ENCODE data around the gene ARHGAP15.

Gene ARHGAP15

GRCh38 chr2:143401861-143402260 is 272.6 kb downstream of the ARHGAP15 start:
- no peak for DNase-seq (ENCODE audit: low spot score)

GRCh38 chr2:143402451-143402850 is 273.2 kb downstream of the ARHGAP15 start:
- no peak for DNase-seq (ENCODE audit: low spot score)

DNA sequence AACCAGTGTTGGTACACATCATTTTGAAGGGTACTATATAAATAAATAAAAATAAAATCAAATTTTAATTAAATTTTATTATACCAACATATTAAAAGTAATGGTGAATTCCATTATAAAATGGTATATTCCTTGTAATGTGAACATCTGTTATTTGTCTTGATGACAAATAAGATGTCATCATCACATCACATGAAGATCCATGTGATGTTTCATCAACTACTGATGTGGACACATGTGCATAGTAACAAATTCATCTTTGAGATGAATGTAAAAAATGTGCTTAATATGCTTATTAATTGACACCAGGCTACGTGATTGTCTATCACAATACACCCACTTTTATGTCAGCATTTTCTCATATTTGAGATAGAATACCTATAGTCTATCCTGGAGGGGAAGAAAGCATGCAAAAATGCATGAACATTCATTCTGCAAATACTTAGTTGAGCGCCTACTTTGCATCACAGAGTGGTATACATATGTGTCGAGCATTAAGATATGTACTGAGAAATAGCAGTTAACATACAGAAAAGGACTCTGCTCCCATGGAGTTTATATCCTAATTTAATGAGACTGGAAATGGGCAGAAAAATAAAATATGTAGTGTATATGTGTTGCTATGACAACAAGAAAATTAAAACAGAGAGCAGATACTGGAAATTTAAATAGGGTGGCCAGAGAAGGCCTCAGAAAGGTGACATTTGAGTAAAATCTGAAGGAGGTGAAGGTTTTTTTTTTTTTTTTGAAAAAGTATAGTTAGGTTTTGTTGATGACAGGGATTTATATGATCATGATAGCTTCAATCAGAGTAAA is 281.1 kb downstream of the ARHGAP15 start:
- DNase-seq (ENCODE audit: low spot score): no peak

GRCh38 chr2:143415571-143415970 is 286.4 kb downstream of the ARHGAP15 start:
- no peak for DNase-seq (ENCODE audit: low spot score)

- DNase-seq (ENCODE audit: low spot score): no peak
These were observed 288.2 kb downstream of the ARHGAP15 start for GRCh38 chr2:143417428-143417827.

DNA sequence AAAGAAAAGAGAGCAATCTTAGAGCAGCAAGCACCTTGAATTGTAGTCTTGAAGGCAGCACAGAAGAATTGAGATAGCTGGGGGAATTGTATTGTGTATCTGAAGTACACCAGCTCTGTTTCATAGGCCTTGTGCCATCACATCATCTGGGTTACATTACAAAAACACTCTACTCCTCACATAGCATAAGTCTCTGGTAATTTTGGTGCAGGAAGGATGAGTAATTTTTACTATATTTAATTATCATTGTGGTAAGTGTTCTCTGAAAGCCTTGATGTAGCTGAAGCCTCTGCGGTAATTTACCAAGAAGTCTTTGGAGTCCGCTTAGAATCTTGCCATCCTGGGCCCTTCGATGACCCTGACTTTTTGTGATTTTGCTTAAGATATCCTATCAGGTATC is 291.1 kb downstream of the ARHGAP15 start:
- peak; percentile 43 for DNase-seq (ENCODE audit: low spot score)

DNA sequence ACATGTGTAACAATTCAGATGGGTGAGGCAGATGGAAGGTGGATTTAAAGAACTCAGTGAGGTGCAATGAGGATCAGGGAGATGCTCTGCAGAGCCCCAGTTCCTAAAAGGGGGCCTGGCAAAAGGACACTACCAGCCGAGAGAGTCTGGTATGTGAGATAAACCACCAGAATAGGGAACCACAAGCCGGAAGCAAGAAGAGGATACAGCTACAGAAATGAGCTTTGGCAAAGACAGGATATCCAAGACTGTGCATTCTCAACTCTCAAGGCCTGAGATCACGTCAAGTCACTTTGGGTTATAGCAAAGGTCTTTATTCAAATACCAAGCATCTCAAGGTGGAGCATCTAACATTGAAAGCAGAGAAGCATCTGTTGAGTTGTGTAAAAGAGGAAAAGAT is 293.5 kb downstream of the ARHGAP15 start:
- DNase-seq (ENCODE audit: low spot score): peak; percentile 9

GRCh38 chr2:143425896-143426295 is 296.7 kb downstream of the ARHGAP15 start:
- DNase-seq (ENCODE audit: low spot score): no peak

- DNase-seq (ENCODE audit: low spot score): no peak
These were observed 297.1 kb downstream of the ARHGAP15 start for GRCh38 chr2:143426296-143426695.

GRCh38 chr2:143428700-143429099 is 299.5 kb downstream of the ARHGAP15 start:
- peak; percentile 60 for DNase-seq (ENCODE audit: low spot score)

- DNase-seq (ENCODE audit: low spot score): no peak
These were observed 300.9 kb downstream of the ARHGAP15 start for GRCh38 chr2:143429932-143430679.

DNA sequence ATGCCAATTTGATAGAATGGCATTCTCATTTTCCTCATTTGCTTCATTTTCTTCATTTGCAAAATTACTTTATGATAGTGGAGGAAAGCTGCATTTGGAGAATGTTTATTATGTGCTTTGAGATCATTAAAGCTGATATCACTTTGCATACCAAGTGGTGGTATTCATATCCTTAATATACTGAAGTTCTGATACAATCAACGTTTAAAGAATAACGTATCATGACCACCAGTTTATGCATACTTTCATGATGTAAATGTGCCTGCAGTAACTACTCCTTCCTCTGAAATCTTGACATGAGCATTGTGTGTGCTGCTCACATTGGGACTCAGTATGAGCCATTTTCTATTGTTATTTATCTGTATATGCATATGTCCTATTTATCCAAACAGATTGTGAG is 302.1 kb downstream of the ARHGAP15 start:
- no peak for DNase-seq (ENCODE audit: low spot score)

DNA sequence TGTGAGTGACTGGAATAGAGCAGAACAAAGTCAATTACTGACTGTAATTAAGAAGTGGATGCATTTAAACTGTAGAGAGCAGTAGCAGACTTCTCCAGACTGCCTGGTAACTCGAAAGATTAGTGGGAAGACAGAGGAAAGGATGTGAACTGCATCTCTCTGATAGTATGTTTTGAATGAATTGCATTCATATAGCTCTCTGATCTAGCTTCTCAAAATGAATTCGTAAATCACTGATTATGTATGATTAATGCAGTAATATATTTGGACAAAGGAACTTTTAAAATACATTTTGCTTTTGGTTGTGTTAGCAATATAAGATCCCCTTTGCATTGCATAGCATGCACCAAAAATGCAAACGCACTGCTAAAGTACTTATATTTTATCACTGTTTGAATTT is 304.0 kb downstream of the ARHGAP15 start:
- DNase-seq (ENCODE audit: low spot score): no peak

DNA sequence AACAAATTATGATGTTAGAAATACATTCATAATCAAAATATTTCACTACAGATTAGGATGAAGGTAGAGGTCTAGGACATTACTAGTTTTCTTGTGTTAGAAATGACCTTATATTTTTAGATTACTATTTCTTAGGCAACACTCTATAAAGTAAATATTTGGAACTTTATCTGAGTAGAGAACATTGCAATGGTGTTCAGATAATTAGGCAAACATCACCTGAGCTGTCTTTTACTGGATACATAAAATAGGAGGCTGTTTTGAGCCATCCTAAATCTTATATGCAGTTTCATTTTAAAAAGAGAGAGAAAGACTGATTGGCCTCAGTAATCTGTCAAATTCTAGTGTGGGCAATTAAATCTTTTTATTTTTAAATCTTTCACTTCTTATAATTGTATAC is 304.6 kb downstream of the ARHGAP15 start:
- DNase-seq (ENCODE audit: low spot score): no peak

DNA sequence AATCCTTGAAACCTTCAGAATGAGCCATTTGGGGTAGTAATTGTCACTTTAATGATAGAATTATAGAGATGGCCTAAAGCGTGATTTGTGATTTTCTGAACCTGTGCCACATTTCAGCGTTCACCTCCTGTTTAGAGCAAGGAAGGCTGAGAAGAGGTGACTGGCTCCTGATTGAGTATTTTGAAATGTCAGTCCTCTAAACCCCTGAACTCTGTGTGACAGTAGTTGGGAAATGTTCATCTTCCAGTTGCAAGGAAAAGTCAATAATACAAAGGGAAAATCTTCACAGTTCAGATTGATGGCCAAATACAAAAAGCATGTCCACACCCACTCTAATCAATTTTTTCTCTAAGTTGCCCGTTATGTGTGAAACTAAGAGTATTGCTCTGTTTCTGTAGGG is 305.2 kb downstream of the ARHGAP15 start:
- no peak for DNase-seq (ENCODE audit: low spot score)

DNA sequence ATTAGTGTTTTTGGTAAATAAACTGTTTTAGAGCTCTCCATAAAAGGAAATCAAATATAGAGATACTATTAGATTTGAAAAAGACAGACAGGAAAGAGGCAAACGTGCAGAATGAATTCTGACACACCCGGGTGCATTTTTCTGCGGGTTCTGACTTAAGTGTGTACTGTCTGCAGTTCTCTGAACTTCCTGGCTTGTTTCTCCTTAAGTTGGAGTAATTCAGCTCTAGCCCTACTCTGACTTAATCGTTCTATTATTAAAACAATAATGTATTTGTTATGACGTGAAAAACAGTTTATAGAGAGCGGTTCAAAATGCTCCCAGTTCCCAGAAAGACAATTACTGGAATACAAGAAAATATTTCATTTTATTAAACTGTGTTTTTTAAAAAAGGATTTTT is 305.9 kb downstream of the ARHGAP15 start:
- no peak for DNase-seq (ENCODE audit: low spot score)

DNA sequence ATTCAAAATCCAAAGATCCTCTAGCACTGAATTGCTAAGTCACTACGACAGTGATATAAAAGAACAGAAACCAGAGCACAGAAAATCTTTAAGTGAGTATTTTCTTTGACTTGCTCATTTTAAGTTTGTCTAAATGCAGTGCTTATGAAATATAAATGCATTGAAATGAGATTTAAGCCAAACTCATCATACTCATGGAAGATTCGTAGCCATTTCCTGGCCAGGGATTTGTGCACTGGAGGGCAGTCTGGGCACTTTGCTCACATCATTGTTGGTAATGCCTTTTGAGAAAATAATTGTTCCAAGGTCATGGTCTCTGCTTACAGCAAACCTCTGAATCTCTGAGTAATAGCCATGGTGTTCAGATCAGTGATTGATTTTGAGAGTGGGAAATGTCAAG is 307.7 kb downstream of the ARHGAP15 start:
- DNase-seq (ENCODE audit: low spot score): no peak

DNA sequence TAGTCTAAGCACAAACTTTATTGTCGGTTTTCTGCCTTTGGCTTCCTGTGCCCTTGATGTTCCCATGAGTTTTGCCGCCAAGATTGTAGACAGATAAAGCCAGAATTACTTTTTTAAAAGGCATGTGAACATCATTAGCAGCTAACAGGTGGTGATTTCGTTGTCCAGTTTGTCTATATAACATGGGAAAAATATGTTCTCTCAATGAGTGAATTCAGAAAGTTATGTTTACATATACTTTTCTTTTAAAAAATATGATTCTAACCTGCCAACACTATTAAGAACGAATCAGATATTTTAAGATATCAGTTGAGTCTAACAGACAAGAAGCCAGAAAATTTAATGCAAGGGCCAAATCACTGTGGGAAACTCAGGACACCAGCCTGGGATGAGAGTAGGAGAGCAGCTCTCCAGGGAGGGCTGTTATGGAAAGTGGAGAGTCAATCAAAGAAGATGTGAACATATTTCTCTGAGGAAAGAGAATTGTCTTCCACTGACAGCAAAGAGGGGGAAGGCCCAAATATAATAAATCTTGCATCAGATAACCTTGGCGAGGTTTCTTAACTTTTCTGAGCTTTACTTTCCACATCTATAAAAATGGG is 311.3 kb downstream of the ARHGAP15 start:
- DNase-seq (ENCODE audit: low spot score): no peak

DNA sequence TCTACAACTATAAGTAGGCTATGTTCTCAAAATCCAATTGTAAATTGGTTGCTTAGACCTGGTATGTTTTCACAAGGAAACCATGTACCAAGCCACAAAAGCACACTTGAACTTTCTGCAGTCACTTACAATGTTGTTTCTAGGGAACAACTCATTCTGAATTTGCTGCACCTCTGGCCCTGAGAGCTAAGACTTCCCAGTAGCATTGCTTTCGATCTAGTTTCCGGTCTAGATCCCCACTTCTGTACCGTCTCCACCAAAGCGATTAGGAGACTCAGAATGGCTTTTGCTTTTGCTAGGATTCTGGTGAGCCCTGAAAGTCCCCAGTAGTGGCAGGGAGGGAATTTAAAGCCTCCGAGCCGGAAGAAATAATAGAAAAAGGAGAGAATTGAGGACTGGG is 313.0 kb downstream of the ARHGAP15 start:
- no peak for DNase-seq (ENCODE audit: low spot score)

- no peak for DNase-seq (ENCODE audit: low spot score)
These were observed 322.5 kb downstream of the ARHGAP15 start for GRCh38 chr2:143451642-143452281.

GRCh38 chr2:143452817-143453451 is 323.7 kb downstream of the ARHGAP15 start:
- peak; percentile 59 for DNase-seq (ENCODE audit: low spot score)

DNA sequence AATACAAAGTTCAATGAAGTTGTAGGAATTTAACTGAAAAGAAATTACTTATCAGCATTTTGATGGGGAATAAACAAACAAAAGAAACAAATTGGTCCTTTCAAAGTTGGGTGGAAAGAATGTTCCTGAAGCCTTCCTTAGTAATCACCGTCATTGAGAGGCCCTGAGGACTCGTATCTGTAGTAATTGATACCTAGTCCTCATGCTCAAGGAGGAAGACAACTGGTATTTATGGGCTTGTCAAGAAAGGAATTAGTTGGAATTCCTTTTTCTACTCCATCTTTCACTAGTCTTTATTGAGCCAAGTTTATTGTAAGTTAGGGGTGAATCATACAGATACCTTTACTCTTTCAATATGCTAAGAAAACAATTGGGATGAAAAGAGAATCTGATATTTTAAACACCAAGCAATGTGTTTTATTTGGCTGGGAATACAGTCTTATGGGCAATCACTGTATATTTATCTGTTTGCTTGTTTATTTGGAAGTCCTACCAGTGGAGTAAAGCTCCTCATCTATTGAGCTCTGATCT is 324.8 kb downstream of the ARHGAP15 start:
- DNase-seq (ENCODE audit: low spot score): no peak

Measured in CD4-positive, alpha-beta T cell treated with Interleukin-15 for 4 hours (primary cell).